HL-60/S4 treated with retinoic acid at 250 ng/mL for 4 days and 3 days (cell line): ENCODE data around the gene RMDN3.

Experiments used
- in situ Hi-C: fragments of 300-500 bp; cut with MboI; formaldehyde crosslinking; loops from 2 replicates; pipeline ENCODE4 v1.7.0; 2022; ENCODE audit warnings: low sequenced_read_pairs

The RMDN3 gene

DNA sequence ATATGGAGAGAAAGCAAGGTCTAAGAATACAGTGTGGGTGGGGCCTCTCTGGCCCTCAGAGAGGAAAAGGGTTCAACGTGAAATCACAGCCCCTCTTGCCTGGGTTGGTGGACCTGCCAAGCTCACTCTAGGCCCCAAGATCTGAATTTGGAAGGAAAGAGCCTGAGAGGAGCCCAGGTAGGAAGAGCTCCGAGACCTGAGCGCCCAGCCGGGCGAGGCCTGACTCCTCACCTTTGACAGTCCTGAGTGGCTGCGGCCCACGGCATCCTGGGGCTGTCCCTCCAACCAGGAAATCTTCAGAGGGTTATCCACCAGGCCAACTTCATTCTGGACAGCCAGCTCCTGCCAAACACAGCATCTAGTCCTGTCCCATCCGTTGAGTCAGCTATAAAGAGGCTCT, 18.4 kb upstream of the RMDN3 start:
- in situ Hi-C loops: no loop called here

DNA sequence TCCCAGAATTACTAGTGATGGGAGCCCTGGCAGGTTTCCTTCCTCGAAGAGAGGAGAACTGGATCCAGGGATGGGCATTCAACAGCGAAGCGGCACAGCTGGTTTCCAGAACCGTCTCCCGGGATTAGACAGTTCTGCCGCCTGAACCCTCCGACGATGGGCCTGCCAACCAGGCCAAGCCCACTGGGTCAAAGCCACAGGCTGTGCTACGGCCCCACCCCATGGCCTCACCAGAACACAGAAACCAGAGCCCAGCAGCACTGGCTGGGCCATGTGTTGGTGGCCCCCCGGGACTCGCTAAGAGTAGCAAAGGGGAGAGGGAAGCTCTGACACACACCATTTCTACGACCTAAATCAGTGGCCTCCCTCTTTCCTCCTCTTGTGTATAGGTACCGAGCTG, 17.0 kb upstream of the RMDN3 start:
- in situ Hi-C loops: no loop called here

DNA sequence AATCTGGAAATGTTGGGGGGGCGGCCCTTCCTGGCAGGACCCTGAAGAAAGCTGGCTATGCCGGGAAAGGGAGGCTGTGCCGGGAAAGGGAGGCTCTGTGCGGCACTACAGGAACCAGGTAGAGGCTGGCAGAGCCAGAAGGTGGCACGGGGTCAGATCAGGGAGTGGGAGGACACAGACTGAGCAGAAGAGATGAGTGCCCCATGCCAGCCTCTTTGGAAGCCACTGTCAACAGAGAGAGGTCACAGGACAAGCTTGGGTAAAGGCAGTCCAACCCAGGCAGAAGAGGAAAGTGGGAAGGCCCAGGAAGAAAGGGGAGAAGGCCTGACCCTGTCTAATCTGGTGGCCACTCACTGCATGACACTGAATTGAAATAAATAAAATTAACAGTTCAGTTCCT, 16.2 kb upstream of the RMDN3 start:
- in situ Hi-C loops: no loop called here

- in situ Hi-C loops: no loop called here
Measured at GRCh38 chr15:40770147-40770721, 15.2 kb upstream of the RMDN3 start.

DNA sequence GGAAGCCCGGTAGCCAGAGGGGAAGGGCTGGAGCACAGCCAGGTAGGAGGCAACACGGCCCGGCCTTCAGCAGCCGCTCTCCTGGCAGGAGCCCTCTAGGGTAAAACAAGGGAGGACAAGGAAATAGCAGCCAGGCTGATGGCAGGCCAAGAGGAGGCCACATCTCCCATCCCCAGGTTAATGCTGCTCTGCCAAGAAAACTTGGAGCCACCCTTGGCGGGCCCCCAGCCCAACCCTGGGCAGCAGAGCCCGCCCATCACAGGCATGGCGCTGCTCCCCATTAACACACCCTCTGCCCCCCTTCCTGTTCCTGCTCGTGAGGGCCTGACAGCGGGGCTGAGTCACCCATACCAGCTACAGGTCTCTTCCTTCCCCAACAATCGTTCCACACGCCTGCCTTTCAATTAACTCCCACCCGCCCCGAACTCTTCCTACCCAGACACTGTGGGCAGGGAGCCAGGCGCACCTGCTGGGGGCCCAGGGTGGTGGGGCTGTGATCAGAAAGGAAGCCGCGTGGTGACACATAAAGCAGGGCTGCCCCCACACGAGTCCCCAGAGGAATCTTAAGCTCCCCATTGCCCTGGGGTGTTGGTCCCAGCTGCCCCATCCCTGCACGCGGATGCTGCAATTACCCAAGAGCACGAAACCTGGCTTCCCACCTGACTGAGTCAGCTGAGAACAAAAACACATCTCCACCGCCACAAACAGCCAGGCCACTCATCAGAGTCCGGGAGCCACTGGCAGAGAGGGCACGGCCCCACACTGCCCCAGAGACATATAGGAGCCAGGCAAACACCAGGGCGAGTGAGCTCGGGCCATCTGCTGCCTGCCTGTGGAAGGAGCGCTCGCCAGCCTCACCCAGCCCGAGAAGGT, 14.5 kb upstream of the RMDN3 start, which contains the start of gene C15orf62:
Gene C15orf62, plus strand, starts transcription at position 707 of the 873 bp plus-strand sequence. CDS start 516 bp downstream, outside the sequence.
- in situ Hi-C loops: no loop called here

GRCh38 chr15:40768521-40769273, 13.6 kb upstream of the RMDN3 start:
- in situ Hi-C loops: no loop called here

DNA sequence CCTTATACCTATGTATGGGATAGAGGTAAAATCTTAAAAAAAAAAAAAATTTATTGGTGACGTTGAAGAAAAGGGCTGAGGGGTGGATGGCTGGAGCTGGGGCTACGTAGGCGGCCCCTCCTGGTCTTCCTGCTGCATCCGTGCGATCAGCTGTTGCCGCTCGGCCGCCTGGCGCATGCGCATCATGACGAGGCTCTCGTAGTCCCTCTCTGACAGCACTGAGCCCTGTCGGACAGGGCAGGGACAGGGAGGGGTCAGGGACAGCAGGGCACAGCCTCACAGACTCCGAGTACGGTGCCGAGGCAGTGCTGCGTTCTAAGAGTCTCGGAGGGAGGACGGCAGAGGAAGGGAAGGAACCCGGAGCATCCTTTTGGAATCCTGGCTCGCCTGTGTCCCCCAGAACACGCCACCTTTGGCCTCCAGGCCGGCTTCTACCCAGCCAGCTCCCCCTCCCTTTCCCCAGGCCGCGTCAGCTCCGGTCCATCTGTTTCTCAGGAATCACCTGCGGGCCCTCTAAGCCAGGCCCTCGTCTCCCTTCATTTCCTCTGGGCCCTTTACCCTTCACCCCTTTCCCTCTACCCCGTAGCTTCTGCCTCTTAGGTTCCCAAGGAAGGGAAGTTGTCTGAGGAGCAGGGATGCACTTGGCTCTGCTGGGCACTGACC, 12.9 kb upstream of the RMDN3 start:
- in situ Hi-C loops: no loop called here

- in situ Hi-C loops: no loop called here
Measured at GRCh38 chr15:40766906-40767837, 12.1 kb upstream of the RMDN3 start.

DNA sequence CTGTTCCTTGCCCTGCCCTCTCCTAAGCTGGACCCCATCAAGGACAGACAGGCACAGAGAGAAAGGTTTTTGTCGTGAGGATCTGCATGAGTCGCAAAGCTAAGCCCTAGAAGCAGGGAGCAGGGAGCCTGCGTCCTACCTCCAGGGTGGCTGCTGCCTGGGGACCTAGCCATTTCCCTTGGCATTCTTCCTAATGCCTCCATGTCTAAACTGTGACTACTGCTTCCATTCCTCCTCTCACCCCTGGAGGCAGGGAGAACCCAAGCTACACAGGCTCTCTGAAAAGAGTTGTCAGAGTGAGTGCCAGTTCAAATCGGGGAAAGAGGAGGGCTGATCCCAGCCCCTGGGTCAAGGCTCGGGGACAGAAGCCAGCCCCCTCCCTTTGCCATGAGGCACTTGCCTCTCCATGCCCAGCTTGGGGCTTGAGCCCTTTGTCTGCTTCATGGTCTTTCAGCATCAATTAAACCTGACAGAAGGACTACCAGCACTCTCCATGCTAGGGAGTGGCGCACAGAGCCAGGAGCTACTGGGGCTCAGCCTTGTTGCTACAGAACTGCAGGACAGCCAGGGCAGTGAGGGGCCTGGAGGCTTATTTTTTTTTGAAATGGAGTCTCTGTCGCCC, 11.3 kb upstream of the RMDN3 start:
- in situ Hi-C loops: no loop called here

GRCh38 chr15:40764629-40765103, 9.6 kb upstream of the RMDN3 start:
- in situ Hi-C loops: no loop called here

DNA sequence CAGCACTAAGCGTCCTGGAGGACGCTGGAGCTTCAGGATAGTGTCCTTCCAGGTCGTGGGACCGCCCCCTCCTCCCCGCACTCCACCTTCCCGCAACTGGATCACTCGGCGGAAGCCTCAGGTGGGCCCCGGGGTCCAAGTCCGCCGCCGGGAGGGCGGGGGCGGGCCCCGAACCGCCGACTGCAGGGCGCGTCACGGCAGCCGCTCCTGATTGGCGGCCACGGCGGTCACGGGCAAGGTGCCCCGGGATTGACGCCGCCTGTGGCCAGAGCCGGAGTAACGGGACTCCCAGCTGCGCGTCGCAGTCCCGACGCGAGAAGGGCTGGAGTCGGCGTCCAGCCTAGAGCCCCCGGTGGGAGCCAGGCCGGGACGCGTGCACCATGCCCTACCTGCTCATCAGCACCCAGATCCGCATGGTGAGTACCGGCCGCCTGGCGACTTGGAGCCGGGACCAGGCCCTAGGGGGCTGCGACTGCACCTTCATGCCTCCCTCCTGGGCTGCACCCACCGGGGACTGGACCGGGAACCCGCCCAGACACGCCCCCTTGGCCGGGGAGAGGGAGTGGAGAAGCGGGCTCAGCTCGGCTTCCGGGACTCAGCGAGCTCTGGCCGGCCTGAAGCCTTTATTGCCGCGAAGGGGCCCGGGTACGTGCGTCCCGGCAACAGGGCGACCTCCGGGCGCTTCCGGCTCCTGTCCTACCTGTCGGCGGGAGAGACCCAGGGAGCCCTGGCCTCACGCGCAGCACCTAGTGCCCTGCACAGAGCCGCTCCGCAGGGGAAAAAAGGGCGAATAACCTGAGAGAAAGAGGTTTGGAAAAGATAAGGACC, 9.0 kb upstream of the RMDN3 start, which contains the start of gene GCHFR:
Gene GCHFR, plus strand, starts transcription at position 268 of the 828 bp plus-strand sequence. Its CDS starts 113 bp downstream, at position 381.
- in situ Hi-C loops: no loop called here

- in situ Hi-C loops: no loop called here
Measured at GRCh38 chr15:40762919-40763800, 8.1 kb upstream of the RMDN3 start.

DNA sequence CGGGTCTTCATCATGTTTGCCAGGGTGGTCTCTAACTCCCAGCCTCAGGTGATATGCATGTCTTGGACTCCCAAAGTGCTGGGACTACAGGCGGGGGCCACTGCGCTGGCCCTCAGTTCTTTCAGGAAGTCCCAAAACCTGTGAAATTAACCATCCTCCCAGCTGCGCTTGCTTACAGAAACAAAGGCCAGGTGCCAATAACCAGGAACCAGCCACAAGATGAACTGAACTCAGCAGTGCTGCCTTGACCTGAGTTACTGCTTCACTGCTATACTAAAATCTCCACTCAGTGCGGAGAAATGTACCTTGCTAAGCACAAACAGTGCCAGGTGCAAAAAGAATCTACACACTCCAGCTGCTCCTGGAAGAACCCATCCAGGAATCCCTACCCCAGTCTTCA, 4.9 kb upstream of the RMDN3 start:
- in situ Hi-C loops: no loop called here

GRCh38 chr15:40756938-40757337, 1.9 kb upstream of the RMDN3 start:
- in situ Hi-C loops: no loop called here

GRCh38 chr15:40755812-40756208, 756 bp upstream of the RMDN3 start:
- in situ Hi-C loops: no loop called here

DNA sequence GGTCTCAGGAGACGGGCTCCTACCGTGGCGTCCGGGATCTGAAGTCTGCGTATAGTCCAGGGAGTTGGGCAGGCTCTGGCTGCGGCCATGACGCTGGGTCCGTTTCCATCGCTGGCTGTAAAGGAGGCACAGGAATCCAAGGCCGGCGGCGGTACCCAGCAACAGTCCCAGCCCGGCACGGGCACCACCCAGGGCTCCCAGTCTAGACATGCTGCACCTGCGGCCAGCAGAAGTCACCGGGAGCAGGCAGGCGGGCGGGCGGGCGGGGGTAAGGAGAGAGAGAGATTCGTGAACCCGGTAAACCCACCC, 526 bp downstream of the RMDN3 start:
- in situ Hi-C loops: no loop called here

DNA sequence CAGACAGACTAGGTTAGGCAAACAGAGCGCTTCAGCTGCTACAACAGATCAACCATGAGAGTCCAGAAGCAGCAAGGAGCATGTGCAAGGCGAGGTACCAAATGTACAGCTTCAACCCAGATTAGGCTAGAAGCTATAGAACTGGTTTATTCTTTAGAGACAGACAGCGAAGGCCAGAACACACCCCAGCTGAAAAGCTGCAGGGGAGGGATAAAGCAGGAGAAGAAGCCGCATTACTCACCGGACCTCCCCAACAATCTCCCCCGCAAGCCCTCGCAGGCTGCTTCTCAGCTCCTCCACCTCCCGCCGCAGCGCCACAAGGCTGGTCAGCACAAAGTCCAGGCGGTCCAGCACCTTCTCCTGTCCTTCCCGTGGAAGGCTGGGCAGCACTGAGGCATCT, 3.3 kb downstream of the RMDN3 start:
- in situ Hi-C loops: no loop called here

DNA sequence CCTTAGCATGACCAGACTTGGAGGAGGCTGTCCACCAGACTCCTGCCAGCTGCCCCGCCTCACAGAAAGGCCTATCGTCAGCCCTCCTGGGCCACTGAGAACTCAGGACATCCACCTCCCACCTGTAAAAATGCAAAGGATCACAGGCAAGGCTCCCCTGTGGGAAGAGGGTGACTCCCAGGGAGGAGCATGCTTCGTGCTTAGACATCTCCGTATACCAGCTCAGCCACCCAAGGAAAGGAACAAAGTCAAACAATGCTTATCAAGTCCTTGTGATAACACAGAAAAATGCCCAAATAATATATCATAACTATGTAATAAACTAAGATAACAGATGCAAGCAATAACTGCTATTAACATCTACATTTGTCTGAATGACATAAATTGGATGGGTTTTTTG, 4.2 kb downstream of the RMDN3 start:
- in situ Hi-C loops: no loop called here
